ENCODE results near the gene S1PR4. TPM values are rescaled to one million over a fixed set of nuclear protein-coding genes. Genes with fewer than 3 reads are reported as not detected.
A peak's percentile ranks its signal among the peaks of the same experiment; 100 is the strongest.
"Not testable (repeated sequence)": the region's sequence is repeated elsewhere in the genome, so short reads cannot be mapped to it uniquely, and the experiment has no call there.

S1PR4 gene
- total RNA-seq, 1 donor from 2014 or later, result 0.51 TPM

DNA sequence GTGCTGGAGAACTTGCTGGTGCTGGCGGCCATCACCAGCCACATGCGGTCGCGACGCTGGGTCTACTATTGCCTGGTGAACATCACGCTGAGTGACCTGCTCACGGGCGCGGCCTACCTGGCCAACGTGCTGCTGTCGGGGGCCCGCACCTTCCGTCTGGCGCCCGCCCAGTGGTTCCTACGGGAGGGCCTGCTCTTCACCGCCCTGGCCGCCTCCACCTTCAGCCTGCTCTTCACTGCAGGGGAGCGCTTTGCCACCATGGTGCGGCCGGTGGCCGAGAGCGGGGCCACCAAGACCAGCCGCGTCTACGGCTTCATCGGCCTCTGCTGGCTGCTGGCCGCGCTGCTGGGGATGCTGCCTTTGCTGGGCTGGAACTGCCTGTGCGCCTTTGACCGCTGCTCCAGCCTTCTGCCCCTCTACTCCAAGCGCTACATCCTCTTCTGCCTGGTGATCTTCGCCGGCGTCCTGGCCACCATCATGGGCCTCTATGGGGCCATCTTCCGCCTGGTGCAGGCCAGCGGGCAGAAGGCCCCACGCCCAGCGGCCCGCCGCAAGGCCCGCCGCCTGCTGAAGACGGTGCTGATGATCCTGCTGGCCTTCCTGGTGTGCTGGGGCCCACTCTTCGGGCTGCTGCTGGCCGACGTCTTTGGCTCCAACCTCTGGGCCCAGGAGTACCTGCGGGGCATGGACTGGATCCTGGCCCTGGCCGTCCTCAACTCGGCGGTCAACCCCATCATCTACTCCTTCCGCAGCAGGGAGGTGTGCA lies 587 bp downstream of the S1PR4 start:
- no peak for DNase-seq (ENCODE audit: low read depth in 2 of 2)

DNA sequence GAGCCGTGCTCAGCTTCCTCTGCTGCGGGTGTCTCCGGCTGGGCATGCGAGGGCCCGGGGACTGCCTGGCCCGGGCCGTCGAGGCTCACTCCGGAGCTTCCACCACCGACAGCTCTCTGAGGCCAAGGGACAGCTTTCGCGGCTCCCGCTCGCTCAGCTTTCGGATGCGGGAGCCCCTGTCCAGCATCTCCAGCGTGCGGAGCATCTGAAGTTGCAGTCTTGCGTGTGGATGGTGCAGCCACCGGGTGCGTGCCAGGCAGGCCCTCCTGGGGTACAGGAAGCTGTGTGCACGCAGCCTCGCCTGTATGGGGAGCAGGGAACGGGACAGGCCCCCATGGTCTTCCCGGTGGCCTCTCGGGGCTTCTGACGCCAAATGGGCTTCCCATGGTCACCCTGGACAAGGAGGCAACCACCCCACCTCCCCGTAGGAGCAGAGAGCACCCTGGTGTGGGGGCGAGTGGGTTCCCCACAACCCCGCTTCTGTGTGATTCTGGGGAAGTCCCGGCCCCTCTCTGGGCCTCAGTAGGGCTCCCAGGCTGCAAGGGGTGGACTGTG lies 1.2 kb downstream of the S1PR4 start:
- DNase-seq (ENCODE audit: low read depth in 2 of 2), result no peak

DNA sequence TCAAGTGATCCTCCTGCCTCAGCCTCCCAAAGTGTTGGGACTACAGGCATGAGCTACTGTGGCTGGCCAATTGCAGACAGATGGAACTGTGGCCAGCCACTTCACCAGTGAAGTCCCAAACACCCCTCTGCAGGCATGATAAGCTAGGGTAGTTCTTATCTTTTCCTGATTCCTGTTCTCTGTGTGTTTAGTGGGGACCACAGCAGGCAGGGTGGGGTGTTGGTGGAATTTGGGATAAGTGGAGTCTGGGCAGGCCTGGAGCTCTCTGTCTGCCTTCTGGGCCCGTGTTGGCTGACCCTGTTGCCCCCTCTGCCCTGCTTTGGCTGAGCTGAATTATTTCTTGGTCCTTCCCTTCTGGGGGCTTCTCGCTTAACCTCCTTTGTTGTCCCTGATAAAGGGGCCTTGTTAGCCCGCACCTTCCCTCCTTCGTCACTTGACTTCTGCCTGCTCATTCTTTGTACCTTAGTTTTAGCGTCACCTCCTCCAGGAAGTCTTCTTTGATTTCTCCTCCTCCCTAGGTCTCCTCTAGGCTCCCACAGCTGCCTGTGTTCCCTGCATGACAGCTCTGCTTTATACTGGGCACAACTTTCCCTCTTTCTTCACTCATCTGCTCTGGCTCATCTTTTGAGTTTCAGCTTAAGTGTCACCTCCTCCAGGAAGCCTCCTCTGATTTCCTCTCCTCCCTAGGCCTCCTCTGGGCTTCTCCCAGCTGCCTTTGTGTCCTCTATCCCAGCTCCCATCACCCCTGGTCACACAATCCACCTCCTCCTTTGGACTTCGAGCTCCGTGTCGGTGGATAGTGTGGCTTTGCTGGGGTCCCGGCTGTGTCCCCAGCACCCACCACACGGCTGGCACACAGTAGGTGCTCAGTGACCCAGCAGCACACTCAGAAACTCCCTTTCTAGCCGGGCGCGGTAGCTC lies 5.4 kb downstream of the S1PR4 start:
- DNase-seq (ENCODE audit: low read depth in 2 of 2), result no peak

DNA sequence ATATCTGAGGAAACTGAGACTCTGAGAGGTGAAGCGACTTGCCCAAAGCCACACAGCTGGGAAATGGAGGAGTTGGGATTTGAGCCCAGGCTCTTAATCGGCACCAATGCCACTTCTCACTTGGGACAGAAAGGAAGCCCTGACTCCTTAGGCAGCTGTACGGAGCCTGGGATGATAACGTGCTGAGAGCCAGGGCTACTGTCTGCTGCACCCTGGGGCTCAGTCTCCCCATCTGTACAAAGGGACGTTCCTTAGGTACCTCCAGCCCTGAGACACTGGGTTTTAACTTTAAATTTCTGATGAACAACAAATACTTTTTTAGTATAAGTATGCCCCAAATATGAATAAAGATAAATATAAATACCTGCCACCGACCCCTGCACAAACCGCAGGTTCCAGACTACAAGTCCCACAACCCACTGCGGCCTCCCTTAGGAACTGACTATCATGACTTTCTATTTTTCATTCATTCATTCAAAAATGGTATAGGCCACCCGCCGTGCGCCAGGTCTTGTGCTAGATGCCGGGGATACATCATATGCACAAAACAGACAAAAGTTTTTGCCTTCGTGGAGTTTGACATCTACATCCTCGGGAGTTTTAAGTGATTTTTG lies 6.4 kb downstream of the S1PR4 start:
- peak; percentile 57 to 75 for DNase-seq (ENCODE audit: low read depth in 2 of 2)

DNA sequence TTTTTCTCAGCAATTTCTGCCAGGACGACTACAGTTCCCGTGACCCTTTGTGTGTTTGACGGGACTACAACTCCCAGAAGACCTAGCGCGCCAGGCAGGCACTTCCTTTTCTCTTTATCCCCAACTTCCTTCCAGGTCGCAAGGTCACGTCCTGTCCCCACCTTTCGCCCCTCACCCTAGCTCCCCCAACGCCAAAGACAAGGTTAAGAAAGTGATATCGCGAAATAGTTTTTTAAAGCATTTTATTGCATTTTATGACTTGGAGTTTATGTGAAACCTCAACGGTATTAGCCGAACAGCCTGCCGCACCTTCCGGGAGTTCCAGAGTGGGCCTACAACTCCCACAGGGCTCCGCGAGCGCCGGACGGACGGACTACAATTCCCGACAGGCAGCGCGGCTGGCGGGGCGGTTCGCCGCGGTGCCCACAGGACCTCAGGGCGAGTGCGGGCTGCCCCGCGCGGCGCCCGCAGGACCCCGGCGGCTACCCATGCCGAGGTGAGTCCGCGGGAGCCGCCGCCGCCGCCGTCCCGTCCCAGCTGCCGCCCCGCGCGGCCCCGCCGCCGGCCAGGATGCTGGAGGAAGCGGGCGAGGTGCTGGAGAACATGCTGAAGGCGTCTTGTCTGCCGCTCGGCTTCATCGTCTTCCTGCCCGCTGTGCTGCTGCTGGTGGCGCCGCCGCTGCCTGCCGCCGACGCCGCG lies 7.0 kb downstream of the S1PR4 start, which contains the start of gene NCLN:
Gene NCLN, plus strand, starts transcription at position 470 of the 699 bp plus-strand sequence. Its CDS starts 101 bp downstream, at position 571.
- peak; percentile 90 to 96 for DNase-seq (ENCODE audit: low read depth in 2 of 2)

DNA sequence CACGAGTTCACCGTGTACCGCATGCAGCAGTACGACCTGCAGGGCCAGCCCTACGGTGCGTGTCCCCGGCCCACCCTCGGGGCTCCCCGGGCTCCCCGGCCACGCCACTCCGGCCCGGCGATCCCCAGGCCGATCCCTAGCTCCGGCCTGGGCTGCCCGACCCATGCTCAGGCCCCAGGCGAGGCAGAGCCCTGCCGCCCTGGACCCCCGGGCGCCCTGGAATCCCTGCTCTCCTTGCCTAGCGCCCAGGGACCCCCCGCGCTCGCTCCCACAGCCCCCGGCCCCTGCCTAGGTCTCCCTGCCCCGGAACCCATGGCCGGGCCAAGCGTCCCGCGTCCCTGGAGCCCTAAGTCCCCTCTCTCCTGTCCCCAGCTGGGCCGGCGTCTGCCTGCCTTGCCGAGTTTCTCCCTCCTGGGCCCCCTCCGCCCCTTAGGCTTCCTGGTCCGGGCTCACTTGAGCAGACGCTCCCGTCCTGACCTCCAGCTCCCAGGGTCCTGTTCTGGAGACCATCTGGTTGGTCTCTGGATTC lies 7.7 kb downstream of the S1PR4 start:
- DNase-seq (ENCODE audit: low read depth in 2 of 2), result peak; percentile 9 to 22

DNA sequence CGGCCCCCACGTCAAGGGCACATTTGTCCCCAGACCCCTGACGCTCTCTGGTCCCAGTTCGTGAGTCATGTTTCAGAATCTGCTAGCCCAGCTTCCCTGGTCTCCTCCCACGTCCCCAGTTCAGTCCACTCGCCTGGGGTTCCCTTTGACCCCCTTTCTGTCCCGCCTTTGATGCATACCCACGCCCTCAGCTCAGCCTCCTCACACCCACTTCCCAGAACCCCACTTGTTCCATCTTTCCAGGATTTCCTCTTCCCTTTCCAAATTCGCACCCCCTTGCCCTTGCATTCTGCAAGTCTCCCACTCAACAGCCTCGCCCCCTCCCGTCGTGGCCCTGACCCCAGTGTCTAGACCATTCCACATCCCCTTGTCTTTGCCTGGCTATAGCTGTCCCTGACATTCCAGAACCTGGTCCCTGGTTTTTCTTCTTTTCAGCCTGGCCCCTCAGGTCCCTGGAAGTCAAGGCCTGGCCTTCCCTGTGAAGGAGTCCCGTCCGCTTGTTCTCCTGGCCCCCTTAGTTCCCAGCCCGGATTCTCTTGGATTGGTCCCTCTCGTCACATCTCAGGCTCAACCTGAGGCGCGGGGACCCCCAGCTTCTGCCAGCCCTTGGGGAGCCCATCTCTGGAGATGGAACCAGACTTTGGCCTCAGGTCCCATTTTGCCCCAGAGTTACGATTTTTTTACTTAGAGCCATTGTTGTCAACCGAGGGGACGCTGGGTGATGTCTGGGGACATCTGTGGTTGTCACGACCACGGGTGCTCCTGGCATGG lies 8.5 kb downstream of the S1PR4 start:
- no peak for DNase-seq (ENCODE audit: low read depth in 2 of 2)

DNA sequence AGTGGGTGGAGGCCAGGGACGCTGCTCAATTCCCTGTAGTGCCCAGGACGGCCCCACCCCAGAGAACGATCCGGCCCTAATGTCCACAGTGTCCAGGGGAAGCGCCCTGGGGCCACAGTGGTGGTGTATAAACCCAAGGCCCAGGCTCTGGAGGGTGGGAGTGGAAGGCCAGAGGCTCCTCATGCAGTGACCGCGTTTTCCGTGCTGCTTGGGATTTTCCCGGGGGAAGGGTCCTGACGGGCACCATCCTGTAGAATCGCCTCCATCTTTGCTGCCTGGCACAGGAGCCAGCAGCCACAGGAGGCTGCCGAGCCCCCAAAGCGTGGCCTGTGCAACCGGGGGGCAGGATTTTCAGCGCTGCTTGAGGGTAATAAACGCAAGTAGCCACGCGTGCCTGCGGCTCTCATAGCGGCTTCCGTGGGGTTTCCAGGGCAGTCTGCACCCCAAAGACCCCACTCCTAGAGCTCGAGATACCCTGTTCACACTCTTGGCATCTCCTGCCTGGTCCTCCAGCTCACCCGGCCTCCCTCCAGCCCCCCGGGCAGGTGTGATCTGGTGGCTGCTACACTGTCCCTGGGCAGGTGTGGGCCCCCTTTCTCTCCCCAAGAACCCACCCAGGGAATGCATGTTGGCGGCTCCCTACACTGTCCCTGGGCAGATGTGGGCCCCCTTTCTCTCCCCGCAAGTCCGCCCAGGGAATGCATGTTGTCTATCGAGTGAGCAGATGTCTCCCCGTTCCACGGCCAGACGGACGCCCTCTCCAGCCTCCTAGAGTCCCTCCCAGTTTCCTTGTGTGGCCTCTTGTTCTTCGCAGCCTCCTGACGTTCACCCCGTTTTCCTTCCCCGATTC lies 9.3 kb downstream of the S1PR4 start:
- no peak for DNase-seq (ENCODE audit: low read depth in 2 of 2)

DNA sequence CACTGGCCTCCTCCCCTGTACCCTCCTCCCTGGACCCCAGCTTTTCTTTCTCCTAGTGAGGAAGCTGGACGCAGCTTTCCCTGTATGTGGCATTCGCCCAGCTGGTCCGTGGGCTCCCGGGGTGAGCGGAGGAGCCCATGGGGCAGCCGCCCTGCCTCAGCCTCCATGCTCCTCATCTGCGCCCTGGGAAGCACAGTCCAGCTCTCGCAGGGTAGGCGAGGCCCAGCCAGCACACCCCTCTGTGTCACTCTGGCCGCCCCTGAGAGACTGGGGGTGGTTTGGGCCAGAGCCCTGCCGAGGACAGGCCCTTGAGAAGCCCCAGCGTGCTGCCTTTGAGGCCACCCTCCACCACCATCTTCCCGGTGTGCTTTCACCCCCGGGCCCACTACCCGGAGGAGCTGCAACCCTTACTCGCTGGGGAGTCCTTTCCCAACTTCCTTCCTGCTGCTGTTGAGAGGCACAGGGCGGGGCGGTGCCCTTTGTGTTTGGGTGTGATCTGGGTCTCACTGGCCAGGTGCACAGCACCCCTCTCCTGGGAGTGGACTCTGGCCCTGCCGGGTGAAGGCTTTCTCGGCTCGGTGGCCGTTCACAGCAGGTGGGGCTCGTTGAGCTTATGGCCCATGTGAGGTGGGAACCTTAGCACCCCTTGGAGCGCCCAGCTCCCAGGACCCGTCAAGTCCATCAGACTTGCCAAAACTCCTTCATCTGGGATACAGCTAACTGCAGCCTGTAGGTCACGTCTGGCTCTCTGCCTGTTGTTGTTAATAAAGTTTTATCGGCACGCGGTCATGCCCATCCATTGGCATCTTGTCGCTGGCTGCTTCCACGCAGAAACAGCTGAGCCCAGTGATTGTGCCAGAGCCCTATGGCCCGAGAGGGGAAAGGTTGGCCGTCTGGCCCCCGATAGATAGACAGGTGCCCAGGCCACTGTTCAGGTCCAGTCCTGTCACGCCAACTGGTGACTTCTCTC lies 10.3 kb downstream of the S1PR4 start:
- DNase-seq (ENCODE audit: low read depth in 2 of 2), result no peak

DNA sequence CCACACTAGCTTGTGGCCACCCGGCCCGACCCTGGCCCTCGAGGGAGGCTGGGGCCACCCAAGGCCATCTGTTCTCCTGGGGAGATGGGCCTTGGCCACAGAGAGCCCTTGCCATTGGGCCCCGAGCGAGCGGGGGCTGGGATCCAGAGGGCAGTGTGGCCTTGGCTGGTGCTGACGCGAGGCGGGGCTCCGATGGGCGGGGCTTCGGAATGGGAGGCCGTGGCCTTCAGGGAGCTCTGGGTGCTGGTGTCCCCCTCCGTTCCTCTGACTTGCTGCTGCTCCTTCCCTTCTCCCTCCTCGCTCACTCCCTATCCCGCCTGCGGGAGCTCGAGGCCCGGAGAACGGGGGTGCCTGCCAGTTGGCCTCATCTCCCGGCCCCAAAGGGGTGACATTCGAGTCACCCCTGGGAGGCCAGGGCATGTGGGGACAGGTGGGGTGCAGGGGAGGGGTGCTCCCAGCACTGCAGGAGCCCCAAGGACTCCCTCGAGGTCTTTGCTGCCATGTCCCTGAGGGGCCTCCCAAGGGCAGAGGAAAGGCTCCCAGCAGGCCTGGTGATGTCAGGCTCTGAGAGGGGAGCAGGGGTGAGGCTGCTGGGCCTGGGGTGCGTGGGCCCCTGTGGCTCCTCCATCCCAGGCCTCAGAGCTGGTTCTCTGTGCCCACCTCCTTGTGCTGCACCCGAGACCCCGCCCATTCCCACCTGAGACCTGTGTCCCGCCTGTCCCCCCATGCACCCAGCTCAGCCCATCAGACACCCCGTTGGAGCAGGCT lies 11.3 kb downstream of the S1PR4 start:
- no peak for DNase-seq (ENCODE audit: low read depth in 2 of 2)

DNA sequence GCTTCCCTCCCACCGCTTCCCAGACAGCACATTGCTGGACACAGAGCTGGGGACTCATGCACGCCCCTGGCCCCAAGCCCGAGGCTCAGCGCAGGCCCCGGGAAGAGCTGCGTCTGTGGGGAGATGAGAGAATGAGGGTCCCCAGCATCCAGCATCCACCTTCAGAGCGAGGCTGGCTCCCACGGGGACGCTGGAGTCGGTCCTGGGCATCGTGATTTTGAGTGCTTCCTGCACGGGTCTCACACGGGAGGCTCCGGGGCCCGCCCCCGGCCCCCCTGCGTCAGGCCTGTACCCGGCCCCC lies 11.9 kb downstream of the S1PR4 start:
- DNase-seq (ENCODE audit: low read depth in 2 of 2), result no peak

DNA sequence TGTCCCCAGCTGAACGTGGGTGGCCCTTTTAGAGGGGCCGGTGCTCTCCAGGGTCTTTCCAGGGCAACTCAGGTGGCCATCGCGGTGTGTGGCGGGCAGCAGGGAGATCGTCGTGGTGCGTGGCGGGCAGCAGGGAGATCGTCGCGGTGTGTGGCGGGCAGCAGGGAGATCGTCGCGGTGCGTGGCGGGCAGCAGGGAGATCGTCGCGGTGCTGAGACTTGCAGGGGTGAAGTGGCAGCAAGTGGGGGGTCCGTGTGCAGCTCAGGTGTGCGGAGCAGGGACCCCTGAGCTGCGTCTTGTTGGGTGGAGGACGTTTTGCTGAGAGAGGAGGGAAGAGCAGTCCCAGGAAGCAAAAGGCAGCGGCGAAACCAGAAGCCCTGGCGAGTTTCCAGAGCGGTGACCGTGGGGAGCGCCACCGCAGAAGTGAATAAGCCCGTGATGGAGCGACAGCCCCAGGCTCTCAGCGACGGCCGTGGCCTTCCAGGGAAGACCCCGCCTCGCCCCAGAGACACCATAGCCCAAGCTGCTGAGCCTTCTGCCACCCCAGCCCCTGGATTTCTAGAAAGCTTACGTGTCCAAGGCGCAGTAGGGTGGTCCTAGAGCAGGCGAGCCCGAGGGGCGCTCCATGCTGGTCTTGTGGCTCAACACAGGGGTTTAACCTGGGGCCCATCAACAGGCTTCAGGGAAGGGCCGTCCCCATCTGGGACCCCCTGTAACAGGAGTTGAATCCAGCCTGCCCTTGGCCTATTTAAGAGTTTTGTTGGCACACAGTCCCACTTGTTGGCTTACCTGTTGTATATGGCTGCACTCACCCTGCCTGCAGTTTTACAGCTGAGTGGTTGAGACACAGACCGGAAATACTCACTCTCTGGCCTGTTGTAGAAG lies 12.6 kb downstream of the S1PR4 start:
- no peak for DNase-seq (ENCODE audit: low read depth in 2 of 2)

DNA sequence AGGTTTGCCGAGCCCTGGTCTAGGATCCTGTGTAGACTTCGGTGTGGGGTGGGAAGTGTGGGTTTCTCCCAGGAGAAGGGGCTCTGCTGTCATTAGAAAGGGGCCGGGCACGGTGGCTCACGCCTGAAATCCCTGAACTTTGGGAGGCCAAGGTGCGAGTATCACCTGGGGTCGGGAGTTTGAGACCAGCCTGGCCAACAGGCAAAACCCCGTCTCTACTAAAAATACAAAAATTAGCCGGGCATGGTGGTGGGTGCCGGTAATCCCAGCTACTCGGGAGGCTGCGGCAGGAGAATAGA lies 13.2 kb downstream of the S1PR4 start:
- DNase-seq (ENCODE audit: low read depth in 2 of 2), result not testable (repeated sequence)

DNA sequence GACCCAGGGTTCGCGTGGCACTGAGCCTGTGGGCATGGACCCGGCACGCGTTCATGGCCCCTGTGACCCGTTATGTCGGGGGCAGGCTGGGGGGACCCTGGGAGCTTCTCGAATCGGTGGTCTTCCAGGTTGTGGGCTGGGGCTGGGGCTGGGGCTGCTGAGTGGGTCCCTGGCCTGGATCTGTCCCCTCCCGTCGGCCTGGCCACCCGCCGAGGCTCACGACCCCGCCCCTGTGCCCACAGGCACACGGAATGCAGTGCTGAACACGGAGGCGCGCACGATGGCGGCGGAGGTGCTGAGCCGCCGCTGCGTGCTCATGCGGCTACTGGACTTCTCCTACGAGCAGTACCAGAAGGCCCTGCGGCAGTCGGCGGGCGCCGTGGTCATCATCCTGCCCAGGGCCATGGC lies 13.7 kb downstream of the S1PR4 start:
- no peak for DNase-seq (ENCODE audit: low read depth in 2 of 2)

DNA sequence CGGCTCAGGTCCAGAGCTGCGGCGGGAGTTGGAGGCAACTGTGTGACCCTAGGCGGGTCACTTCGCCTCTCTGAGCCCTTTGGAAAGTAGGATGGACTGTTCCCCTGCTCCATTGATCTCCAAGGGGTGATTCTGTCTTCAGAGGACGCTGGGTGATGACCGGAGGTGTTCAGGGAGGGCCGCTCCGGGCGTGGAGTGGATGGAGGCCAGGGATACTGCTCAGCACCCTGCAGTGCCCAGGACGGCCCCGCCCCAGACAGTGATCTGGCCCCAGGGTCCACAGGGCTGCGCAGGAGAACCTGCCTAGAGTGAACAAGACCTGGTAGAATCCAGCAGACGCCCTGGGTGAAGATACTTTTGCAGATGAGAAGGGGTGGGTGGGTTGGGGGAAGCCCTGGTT lies 14.1 kb downstream of the S1PR4 start:
- DNase-seq (ENCODE audit: low read depth in 2 of 2), result no peak

DNA sequence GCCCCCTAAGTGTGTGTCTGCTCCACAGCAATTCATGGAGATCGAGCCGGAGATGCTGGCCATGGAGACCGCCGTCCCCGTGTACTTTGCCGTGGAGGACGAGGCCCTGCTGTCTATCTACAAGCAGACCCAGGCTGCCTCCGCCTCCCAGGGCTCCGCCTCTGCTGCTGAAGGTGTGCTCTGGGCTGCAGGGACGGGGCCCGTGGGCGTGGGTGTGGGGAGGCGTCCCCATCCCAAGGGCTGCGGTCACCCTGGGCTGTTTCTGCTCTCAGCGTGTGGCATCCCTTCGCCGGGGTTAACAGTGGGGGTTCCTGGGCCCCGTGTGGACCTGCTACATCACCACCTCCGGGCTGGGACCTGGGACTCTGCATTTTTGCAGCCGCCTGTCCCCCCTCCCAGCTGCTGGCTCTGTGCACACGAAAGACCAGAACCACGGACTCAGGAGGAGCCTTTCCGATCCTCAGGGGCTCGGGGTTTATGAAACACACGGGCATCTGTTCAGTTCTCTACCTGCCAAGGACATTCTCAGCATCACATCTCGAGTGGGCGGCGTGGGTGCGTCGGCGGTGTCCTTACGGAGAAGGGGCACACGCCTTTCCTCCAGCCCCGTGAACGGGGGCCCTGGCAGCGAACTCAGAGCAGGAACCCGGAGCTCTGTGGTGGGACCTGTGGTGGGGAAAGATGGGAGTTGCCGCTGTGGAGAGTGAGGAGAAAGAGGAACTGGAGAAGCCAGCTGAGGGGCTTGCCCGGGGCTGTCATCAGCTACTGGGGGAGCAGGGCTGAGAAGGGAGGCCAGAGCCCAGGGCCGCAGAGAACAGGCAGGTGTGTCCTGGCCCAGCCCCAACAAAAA lies 14.9 kb downstream of the S1PR4 start:
- DNase-seq (ENCODE audit: low read depth in 2 of 2), result no peak
